GM18873 (cell line): ENCODE data around the gene MYOD1.
A peak's percentile ranks its signal among the peaks of the same experiment; 100 is the strongest.

Experiments used
- ATAC-seq: cut with Tn5 transposase; IDR thresholded peaks from one replicate; pipeline ENCODE4 v1.9.1; 2021; ENCODE audit warnings: mild to moderate bottlenecking, moderate library complexity, moderate number of reproducible peaks; ENCODE audit not compliant: unreplicated experiment, low FRiP score

The MYOD1 gene

GRCh38 chr11:17747131-17747955, 28.0 kb downstream of the MYOD1 start:
- ATAC-seq: no peak

- no peak for ATAC-seq
Observed at GRCh38 chr11:17748044-17748443, 28.7 kb downstream of the MYOD1 start.

- no peak for ATAC-seq
Observed at GRCh38 chr11:17748761-17749721, 29.7 kb downstream of the MYOD1 start.

GRCh38 chr11:17750013-17750800, 30.8 kb downstream of the MYOD1 start:
- no peak for ATAC-seq

GRCh38 chr11:17750801-17751165, 31.4 kb downstream of the MYOD1 start:
- no peak for ATAC-seq

- no peak for ATAC-seq
Observed at GRCh38 chr11:17751558-17751957, 32.2 kb downstream of the MYOD1 start.

GRCh38 chr11:17752144-17752543, 32.8 kb downstream of the MYOD1 start:
- ATAC-seq: no peak

- no peak for ATAC-seq
Observed at GRCh38 chr11:17753153-17753552, 33.8 kb downstream of the MYOD1 start.

GRCh38 chr11:17753641-17754040, 34.3 kb downstream of the MYOD1 start:
- no peak for ATAC-seq

- ATAC-seq: no peak
Observed at GRCh38 chr11:17755891-17756290, 36.5 kb downstream of the MYOD1 start.

- peak; percentile 49 for ATAC-seq
Observed at GRCh38 chr11:17760102-17761029, 41.0 kb downstream of the MYOD1 start.

GRCh38 chr11:17762309-17762974, 43.1 kb downstream of the MYOD1 start:
- no peak for ATAC-seq

GRCh38 chr11:17763244-17763643, 43.9 kb downstream of the MYOD1 start:
- ATAC-seq: no peak

GRCh38 chr11:17763703-17764102, 44.3 kb downstream of the MYOD1 start:
- ATAC-seq: no peak

- no peak for ATAC-seq
Observed at GRCh38 chr11:17764446-17765218, 45.3 kb downstream of the MYOD1 start.

GRCh38 chr11:17765356-17766072, 46.1 kb downstream of the MYOD1 start:
- no peak for ATAC-seq

- ATAC-seq: no peak
Observed at GRCh38 chr11:17766073-17766359, 46.6 kb downstream of the MYOD1 start.

GRCh38 chr11:17766590-17766989, 47.2 kb downstream of the MYOD1 start:
- ATAC-seq: no peak
